HepG2 (cell line): Measurements from ENCODE around the gene TM4SF1. TPM values are rescaled to one million over a fixed set of nuclear protein-coding genes. Genes with fewer than 3 reads are reported as not detected.

Experiments
- BORCS8-MEF2B ChIP-seq: sonication (generic); formaldehyde crosslinking; IDR thresholded peaks from 2 replicates; pipeline ENCODE4 v1.8.0; 2022; ENCODE audit warnings: mild to moderate bottlenecking, missing genetic modification reagents
- FOXP4 ChIP-seq: sonication (generic); formaldehyde crosslinking; IDR thresholded peaks from 2 replicates; pipeline ENCODE4 v1.4.0; 2020; ENCODE audit warnings: missing genetic modification reagents
- KDM1A ChIP-seq: IDR thresholded peaks from 2 replicates; pipeline ENCODE4 v1.6.1; 2016; ENCODE audit warnings: missing compliant biosample characterization
- KLF16 ChIP-seq, 2 experiments: sonication (generic) in 1 of 2; formaldehyde crosslinking in 1 of 2; IDR thresholded peaks; 2 replicates each; pipeline versions ENCODE4 v1.6.1 to v1.8.0; 2016 to 2023; ENCODE audit warnings: missing genetic modification reagents in 2 of 2, missing compliant biosample characterization in 1 of 2
- MAX ChIP-seq: IDR thresholded peaks from 2 replicates; pipeline ENCODE4 v1.6.1; 2012; ENCODE audit warnings: inconsistent platforms
- MIER3 ChIP-seq: IDR thresholded peaks from 2 replicates; pipeline ENCODE4 v1.6.1; 2016; ENCODE audit warnings: missing compliant biosample characterization, borderline replicate concordance
- NR1H2 ChIP-seq: sonication (generic); formaldehyde crosslinking; IDR thresholded peaks from 2 replicates; pipeline ENCODE4 v1.8.1; 2022; ENCODE audit warnings: low read depth, missing genetic modification reagents, borderline replicate concordance
- PCBP2 ChIP-seq: fragments of 200-400 bp; formaldehyde crosslinking; optimal IDR thresholded peaks from 2 replicates; pipeline ENCODE3; 2018; ENCODE audit warnings: low read length, low read depth; ENCODE audit not compliant: poor library complexity, severe bottlenecking
- POGZ ChIP-seq: sonication (generic); formaldehyde crosslinking; IDR thresholded peaks from 2 replicates; pipeline ENCODE4 v1.4.0; 2020; ENCODE audit warnings: mild to moderate bottlenecking, missing genetic modification reagents
- U2AF2 ChIP-seq: fragments of 200-400 bp; formaldehyde crosslinking; IDR thresholded peaks from 2 replicates; pipeline ENCODE4 v1.6.1; 2017; ENCODE audit warnings: low read depth, mild to moderate bottlenecking, low read length
- ZBTB38 ChIP-seq: sonication (generic); formaldehyde crosslinking; IDR thresholded peaks from 2 replicates; pipeline ENCODE4 v1.5.1; 2020; ENCODE audit warnings: mild to moderate bottlenecking, missing genetic modification reagents
- ZNF292 ChIP-seq: sonication (generic); formaldehyde crosslinking; IDR thresholded peaks from 2 replicates; pipeline ENCODE4 v1.8.1; 2022; ENCODE audit warnings: mild to moderate bottlenecking, low read depth, missing genetic modification reagents, borderline replicate concordance
- ZNF644 ChIP-seq: IDR thresholded peaks from 2 replicates; pipeline ENCODE4 v1.6.1; 2016; ENCODE audit warnings: low read depth
- polyA plus RNA-seq, 8 experiments: library from polyadenylated mRNA; depleted of rRNA in 3 of 8; stranded (reverse) in 7 of 8; unstranded in 1 of 8; fragments of >200 nt; fragmentation: Illumina TruSeq in 4 of 8; extraction: Trizol in 4 of 8; gene quantifications; 2 replicates each; pipeline versions ENCODE4 v1.2.1 to v1.2.3, GENCODE V29; 2011 to 2016; ENCODE audit warnings: low read depth in 4 of 8, missing spikeins in 1 of 8, mixed read lengths in 1 of 8; ENCODE audit not compliant: insufficient read depth in 1 of 8
- total RNA-seq, 5 experiments: library from RNA; depleted of rRNA; stranded (reverse); fragments of >200 nt; fragmentation: Illumina TruSeq; extraction: Trizol; gene quantifications; 2 replicates each; pipeline ENCODE4 v1.2.3, GENCODE V29; 2016; ENCODE audit warnings: low read depth in 1 of 5
- TF ChIP-seq, protein P1 (sequence below): sonication (generic); formaldehyde crosslinking; IDR thresholded peaks from 2 replicates; pipeline ENCODE4 v1.4.0; 2020; ENCODE audit warnings: missing genetic modification reagents
- TF ChIP-seq, protein P2 (sequence below): sonication (generic); formaldehyde crosslinking; IDR thresholded peaks from 2 replicates; pipeline ENCODE4 v1.5.1; 2020; ENCODE audit warnings: mild to moderate bottlenecking, missing genetic modification reagents, moderate library complexity
- TF ChIP-seq, protein P3 (sequence below): IDR thresholded peaks from 2 replicates; pipeline ENCODE4 v1.6.1; 2016; ENCODE audit warnings: low read depth, control low read depth

TM4SF1 gene
- total and polyA plus RNA-seq, 2 of the 13 experiments (the other 11 are each of a cell fraction or from before 2014, with no cell fraction given) = 431 to 1,359 TPM

GRCh38 chr3:149382518-149382917, 5.1 kb upstream of the TM4SF1 start (continued):
- TF ChIP-seq, protein P1, sequence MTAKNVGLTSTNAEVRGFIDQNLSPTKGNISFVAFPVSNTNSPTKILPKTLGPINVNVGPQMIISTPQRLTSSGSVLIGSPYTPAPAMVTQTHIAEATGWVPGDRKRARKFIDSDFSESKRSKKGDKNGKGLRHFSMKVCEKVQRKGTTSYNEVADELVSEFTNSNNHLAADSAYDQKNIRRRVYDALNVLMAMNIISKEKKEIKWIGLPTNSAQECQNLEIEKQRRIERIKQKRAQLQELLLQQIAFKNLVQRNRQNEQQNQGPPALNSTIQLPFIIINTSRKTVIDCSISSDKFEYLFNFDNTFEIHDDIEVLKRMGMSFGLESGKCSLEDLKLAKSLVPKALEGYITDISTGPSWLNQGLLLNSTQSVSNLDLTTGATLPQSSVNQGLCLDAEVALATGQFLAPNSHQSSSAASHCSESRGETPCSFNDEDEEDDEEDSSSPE (CRISPR knock-in tag) = no peak
- TF ChIP-seq NR1H2 (CRISPR knock-in tag) (no peak), ZNF292 (no peak), ZBTB38 (CRISPR knock-in tag) (peak; percentile 75; the same call in 1 of the 2 replicates), MIER3 (no peak), ZNF644 (CRISPR knock-in tag) (no peak), U2AF2 (no peak), MAX (peak; percentile 53; the same call in 1 of the 2 replicates), KLF16 (CRISPR knock-in tag; IDR thresholded peaks at IDR 0.05) (no peak), POGZ (0 out of 2 replicates have a peak, but pooled peaks have one; percentile 16), FOXP4 (CRISPR knock-in tag) (no peak), BORCS8-MEF2B (CRISPR knock-in tag) (no peak), KDM1A (CRISPR knock-in tag) (no peak), PCBP2 (no peak)
- TF ChIP-seq, protein P2, sequence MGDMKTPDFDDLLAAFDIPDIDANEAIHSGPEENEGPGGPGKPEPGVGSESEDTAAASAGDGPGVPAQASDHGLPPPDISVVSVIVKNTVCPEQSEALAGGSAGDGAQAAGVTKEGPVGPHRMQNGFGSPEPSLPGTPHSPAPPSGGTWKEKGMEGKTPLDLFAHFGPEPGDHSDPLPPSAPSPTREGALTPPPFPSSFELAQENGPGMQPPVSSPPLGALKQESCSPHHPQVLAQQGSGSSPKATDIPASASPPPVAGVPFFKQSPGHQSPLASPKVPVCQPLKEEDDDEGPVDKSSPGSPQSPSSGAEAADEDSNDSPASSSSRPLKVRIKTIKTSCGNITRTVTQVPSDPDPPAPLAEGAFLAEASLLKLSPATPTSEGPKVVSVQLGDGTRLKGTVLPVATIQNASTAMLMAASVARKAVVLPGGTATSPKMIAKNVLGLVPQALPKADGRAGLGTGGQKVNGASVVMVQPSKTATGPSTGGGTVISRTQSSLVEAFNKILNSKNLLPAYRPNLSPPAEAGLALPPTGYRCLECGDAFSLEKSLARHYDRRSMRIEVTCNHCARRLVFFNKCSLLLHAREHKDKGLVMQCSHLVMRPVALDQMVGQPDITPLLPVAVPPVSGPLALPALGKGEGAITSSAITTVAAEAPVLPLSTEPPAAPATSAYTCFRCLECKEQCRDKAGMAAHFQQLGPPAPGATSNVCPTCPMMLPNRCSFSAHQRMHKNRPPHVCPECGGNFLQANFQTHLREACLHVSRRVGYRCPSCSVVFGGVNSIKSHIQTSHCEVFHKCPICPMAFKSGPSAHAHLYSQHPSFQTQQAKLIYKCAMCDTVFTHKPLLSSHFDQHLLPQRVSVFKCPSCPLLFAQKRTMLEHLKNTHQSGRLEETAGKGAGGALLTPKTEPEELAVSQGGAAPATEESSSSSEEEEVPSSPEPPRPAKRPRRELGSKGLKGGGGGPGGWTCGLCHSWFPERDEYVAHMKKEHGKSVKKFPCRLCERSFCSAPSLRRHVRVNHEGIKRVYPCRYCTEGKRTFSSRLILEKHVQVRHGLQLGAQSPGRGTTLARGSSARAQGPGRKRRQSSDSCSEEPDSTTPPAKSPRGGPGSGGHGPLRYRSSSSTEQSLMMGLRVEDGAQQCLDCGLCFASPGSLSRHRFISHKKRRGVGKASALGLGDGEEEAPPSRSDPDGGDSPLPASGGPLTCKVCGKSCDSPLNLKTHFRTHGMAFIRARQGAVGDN (CRISPR knock-in tag) = peak; percentile 68
- TF ChIP-seq, protein P3, sequence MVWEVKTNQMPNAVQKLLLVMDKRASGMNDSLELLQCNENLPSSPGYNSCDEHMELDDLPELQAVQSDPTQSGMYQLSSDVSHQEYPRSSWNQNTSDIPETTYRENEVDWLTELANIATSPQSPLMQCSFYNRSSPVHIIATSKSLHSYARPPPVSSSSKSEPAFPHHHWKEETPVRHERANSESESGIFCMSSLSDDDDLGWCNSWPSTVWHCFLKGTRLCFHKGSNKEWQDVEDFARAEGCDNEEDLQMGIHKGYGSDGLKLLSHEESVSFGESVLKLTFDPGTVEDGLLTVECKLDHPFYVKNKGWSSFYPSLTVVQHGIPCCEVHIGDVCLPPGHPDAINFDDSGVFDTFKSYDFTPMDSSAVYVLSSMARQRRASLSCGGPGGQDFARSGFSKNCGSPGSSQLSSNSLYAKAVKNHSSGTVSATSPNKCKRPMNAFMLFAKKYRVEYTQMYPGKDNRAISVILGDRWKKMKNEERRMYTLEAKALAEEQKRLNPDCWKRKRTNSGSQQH (CRISPR knock-in tag) = no peak
